ENCODE results near the gene M1AP.

Gene M1AP

DNA sequence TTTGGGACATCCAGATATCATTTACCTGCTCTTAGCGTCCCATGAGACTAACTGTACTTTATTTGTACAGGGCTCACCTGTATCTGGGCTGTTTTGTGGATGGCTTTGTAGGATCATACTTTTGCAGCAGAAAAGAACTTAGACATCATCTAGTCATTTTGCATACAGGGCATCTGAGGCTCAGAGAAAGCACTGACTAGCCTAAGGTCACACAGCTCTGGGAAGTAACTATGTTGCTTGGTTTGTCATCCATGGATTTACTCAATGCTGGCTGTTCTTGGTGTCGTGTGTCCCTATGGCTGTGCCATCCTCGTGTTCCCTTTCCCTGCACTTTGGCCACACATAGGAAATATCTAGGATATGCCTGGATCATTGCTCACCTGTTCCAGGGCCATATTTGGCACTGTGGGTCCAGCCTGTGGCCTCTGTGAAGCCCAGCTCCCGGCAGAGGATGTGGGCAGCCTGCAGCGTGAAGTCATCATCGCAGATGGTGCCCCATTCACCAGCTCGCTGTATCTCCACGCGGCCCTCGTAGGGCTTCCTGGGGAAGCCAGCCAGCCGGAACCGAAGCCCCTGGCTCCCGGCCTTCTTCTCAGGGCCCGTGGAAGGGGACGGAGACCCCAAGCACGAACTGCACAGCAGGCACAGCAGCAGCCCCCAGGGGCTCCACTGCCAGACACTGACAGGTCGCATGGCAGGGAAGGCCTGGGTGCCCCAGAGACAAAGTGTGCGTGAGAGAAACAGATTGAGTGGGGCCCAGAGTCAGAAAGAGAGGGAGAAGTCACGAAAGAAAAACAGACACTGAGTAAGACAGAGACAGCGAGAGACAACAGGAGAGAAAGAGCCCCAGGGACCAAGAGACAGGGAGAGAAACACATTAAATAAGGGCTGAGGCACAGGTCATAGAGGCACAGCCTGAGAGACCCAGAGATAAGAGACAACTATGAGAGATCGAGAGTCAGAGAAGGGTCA is 95.9 kb downstream of the M1AP start:
- in situ Hi-C loops (cut with MboI; ENCODE audit: low sequenced_read_pairs) = no loop called here

DNA sequence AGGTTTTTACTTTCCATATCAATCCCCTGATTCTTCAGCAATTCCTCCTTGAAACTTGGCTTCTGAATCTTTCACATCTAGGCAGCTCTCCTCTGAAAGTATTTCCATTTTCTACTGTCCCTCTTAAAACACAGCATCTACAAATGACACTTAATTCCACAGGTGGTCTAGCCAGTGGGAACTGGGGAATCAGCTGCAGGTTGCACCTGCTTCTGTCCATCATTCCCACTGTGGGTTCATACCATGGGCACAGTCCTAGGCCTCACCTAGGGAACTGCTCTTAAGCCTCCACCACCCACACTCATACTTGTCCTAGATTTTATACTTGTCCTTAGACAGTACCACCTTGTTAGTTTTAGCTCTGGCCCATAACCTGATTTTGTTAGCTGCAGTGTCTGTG is 96.6 kb downstream of the M1AP start:
- in situ Hi-C loops (cut with MboI; ENCODE audit: low sequenced_read_pairs) = no loop called here

DNA sequence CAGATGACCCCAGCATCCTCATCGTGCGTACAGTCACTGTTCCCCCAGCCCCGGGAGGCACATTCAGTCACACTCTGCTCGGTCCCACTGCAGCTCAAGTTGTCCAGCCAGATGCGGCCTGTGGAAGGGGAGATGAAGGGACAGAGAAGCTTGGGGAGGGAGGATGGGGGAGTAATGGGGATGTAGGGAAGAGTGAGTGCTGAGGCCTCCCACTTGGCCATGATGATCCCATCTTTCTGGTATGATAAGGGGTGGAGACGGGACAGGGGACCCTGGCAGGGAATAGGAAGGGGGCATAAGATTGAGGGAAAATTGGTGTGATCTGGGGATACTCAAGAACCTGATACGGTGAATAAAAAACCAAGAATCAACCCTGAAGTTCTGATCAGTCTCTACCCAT is 97.9 kb downstream of the M1AP start:
- in situ Hi-C loops (cut with MboI; ENCODE audit: low sequenced_read_pairs) = no loop called here

DNA sequence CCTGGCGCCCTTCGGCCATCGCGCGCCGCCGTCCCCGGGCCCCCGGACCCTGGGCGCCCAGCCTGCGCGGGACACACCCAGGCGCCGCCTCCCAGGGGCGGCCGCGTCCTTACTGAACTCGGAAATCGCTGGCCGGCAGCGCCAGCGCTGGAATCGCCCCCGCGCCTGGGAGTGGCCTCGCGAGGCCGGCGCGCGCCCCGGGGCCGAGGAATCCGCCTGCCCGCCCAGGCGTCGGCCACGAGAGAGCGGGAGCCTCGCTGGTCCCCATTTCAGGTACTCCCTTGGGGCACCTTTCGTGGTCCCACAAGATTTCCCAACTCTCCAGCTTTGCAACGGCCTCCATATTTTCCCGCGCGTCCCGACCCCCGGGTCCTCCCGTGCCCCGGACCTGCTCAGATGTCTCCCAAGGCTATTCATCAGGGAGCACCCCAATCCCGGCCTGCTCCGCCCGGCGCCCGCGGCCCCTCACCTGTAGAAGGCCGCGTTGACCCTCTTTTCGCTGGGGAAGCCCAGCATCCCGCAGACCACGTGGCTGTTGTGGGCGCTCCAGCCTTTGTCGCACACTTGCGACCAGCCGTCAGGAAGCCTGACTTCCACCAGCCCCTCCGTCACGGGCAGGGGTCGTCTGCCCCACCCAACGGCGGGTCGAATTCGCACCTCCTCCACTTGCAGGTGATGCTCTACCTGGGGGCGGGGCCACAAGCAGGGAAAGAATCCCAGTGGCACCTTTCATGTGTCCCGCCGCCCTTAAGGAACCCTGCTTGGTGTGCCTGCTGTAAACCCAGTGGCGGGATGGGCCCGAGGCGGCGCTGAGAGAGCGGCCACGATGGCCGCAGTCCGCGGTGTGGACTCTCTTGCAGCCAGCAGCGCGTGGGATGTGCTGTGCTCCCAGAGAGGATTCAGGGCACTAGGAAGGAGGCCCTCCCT is 99.0 kb downstream of the M1AP start:
- in situ Hi-C loops (cut with MboI; ENCODE audit: low sequenced_read_pairs) = no loop called here

DNA sequence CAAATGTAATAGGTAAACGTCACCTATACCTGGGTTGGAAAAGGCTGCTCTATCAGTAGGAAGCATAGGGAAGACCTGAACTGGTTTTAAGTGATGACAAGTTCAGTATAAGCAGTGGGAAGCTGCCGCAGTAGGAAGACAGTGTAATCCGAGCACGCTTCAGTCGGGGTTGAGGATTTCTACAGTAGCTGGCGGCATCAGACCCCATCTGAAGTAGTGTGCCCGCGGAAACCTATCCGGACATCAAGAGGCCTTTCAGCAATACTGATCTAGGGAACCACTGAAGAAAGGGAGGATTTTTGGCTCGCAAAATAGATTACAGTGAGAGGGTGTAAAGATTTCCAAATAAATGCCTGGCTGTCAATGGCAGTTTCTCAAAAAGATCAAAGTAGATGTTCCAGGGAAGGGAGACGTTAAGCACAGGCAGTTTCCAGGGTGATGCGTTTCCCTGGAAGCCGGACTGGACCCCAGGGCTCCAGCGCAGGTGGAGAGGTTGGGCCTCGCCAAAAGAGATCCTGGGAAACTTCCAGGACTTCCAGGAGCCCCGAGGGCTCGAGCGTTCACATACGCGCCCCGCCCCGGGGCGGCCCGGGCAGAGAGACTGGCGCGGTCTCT is 99.7 kb downstream of the M1AP start:
- in situ Hi-C loops (cut with MboI; ENCODE audit: low sequenced_read_pairs) = no loop called here

DNA sequence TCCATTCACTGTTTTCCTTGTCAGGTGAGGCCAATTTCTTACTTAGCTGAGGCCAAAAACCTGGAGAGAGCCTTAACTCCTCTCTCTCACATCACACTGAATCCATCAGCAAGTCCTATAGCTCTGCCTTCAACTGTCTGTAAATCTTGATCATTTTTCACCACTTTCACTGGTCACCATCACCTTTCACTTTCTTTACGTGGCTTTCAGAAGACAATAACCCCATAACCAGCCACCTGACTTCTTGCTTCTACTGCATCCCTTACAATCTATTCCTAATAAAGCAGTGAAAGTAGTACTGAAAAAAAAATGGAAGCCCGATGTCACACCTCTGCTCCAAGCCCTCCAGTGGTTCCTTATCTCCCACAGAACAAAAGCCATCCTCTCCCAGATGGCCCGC is 102.1 kb downstream of the M1AP start:
- in situ Hi-C loops (cut with MboI; ENCODE audit: low sequenced_read_pairs) = no loop called here

DNA sequence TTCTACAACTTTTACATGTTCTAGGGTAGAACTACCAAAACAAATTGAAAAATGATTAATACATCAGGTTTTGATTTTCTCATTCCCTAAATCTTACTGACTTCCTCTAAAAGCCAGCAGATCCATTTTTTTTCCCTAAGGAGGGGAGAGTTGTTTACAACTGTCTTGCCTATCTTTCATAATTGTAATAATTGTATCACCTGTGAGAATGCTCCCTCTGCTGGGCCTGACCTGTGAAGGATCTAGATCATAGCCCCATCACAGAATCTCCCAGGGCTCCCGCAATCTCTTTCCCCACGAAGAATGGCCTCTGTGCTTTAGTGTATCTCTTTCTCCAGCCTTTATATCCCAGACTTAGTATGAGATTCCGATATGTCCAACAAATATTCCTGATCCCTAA is 103.5 kb downstream of the M1AP start:
- in situ Hi-C loops (cut with MboI; ENCODE audit: low sequenced_read_pairs) = no loop called here

DNA sequence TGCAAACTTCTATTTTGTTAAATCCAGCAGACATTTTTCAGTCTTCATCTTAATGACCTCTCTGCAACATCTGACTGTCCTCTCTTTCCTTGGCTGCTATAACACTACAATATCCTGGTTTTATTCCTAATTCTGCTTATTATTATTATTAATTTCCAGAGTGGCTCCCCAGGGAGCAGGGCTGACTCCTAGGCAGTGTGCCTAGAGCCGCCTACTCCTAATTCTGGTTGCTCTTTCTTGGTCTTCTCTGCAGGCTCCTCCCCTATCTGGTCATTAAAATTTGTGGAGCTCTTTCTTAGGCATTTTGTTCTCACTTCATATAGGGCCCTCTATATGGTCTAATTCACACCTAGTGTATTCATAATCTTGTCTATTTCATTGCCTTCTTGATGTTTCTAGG is 105.2 kb downstream of the M1AP start:
- in situ Hi-C loops (cut with MboI; ENCODE audit: low sequenced_read_pairs) = no loop called here

DNA sequence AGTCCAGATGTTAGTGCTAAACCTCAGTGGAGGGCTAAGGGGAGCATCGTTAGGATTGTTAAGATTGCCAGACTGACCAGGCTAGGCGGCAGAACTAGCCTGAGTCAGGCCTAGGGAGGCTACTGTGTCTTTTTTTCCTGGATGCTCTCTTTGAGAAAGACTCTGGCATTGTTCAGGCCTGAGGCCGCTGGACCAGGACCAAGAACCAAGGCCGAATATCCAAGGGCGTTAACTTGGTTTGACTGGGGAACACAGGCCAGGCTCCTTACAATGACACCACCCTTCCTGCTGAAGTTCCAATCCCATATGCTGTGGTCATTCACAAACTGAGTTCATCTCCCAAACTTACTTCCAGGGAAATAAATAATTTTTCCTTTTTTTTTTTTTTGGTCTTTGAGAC is 107.8 kb downstream of the M1AP start:
- in situ Hi-C loops (cut with MboI; ENCODE audit: low sequenced_read_pairs) = no loop called here

DNA sequence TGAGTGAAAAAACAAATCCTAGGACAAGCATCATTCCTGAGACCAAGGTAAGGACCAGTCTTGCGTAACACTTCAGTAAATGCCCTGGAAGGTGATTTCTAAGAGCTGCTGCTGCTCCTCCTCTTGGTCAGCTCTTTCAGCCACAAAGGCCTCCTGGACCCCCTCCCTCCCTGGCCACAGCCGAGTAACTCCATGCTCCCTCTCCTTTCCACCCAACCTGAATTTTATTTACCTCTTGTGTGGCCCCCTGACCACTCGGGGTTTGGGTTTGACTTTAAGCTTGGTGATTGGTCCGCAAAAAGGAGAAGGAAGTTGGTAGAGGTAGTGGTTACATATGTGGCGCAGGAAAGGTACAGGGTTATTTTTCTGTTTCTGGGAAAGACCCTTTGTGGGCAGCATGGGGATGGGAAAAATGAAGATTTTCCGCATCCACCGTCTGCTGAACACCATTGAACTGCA is 109.2 kb downstream of the M1AP start:
- in situ Hi-C loops (cut with MboI; ENCODE audit: low sequenced_read_pairs) = no loop called here

DNA sequence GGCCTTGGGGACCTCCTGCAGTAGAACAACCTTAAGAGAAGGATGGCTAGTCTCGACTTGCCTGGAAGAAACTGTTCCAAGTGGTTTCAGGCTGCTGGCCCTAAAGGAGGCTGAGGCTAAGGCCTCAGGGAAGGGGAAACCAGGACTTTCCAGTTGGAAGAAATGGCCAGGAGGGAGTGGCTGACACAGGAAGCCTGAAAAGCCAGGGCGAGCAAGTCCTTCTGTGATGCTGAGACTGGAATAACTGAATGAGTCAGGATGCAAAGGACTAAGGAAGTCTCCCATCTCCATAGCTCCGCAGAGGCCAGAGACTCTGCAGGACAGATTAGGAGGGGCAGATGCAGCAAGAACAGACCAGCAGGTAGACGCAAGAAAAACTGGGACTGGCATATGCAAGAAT is 111.0 kb downstream of the M1AP start:
- in situ Hi-C loops (cut with MboI; ENCODE audit: low sequenced_read_pairs) = no loop called here

DNA sequence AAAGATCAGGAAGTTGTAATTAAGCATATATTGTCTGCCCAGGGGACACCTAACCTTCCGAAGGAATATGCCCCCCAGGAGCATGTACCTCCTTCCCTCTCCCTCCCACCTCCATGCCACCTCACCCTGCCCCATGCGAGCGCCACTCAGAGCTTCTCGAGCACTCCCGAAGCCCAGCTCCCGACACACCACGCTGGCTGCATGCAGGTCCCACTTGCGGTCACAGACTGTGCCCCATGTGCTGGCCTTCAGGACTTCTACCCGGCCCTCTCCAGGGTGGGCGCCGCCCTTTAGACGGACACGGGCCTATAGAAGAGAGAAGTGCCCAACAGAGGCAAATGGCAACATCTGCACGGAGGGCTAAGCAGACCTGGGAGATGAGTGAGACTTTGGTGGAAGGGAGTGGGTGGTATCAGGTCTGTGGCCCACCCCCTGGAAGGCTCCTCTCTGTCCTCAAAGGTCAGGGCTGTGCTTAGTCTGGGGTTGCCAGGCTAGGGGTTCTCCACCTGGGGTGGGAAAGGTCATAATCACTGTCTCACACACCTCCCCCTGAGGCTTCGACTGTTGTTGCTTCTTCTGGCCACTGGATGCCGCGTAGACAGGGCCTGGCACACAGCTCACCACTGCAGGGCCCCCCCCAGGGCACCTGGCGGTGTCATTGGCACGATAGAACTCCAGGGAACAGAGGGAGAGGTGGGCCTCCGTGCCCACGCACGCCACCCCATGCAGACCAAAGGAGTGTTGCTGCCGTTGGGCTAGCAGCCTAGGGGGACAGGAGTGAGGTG is 111.8 kb downstream of the M1AP start:
- in situ Hi-C loops (cut with MboI; ENCODE audit: low sequenced_read_pairs) = no loop called here

DNA sequence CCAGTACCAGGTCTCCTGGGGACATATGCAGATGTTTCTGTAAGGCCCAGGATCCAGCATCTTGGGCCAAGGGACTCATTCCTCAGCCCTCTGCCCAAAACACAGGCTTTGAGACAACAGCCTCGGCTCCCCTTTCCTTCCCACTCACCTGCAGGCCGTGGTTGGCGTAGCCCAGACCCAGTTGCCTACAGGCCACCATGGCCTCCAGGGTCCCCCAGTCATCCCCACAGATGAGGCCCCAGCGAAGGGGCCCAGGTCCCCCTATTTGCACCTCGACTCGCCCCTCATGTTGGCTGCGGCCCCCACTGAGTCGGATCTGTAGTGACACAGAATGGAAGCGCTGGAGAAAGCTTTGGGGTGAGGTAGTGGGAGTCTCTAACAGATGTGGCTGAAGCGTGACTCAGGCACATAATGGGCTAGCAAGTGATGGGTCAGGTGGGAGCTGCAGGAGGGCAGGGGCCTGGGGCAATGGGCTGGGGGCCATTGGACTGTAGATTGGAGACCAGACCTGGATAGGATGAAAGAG is 112.6 kb downstream of the M1AP start:
- in situ Hi-C loops (cut with MboI; ENCODE audit: low sequenced_read_pairs) = no loop called here

DNA sequence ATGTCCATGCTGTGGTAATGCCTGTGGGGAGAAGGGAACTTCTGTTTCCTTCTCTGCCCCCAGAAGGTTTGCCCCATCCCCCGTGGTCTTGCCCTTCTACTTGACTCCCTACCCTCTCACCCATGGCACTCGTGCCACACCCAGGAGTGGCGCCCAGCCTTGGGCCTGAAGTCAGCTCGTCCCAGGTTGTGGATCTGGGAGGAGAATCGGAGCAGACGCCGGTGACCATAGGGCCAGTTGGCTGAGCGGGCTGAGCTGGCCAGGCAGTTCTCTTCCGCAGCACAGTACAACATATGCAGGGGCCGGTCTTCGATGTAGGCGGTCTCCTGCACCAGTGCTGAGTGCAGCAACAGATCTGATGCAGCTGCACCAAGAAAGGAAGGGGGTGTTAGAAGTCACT is 113.7 kb downstream of the M1AP start:
- in situ Hi-C loops (cut with MboI; ENCODE audit: low sequenced_read_pairs) = no loop called here

DNA sequence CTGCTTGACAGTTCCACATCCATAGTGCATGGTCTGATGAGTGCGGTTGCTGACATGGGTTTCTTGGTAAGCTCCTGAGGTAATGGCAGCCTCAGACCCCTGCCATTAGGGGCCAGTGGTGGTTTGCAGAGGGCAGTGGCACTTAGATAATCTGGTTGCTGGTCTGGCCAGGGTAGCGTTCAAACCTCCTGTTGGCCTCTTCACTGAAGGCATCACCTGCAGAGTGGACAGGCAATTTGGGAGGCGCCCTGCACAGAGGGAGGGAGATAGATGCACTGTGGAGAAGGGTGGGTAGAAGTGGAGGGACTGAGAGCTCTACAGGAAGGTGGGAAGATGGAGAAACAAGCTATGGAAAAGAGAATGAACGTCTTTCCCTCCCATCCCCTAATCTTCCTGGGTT is 114.7 kb downstream of the M1AP start:
- in situ Hi-C loops (cut with MboI; ENCODE audit: low sequenced_read_pairs) = no loop called here

DNA sequence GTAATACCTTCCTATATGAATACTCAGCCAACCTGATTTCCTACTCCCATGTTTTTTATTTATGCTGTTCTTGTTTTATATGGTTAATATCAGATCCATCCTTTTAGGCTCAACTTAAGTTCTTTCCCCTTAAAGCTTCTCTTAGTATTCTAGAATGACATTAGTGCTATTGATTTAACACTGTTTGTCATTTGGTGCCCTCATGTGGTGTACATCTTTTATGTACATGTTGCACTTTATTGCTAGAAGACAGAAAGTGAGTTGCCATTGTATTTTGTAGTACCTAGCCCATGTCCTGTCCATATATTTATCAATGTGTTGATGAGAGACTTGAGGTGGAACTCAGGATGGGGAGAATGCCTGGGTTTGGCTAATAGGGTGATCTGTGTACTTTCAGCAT is 115.9 kb downstream of the M1AP start:
- in situ Hi-C loops (cut with MboI; ENCODE audit: low sequenced_read_pairs) = no loop called here

DNA sequence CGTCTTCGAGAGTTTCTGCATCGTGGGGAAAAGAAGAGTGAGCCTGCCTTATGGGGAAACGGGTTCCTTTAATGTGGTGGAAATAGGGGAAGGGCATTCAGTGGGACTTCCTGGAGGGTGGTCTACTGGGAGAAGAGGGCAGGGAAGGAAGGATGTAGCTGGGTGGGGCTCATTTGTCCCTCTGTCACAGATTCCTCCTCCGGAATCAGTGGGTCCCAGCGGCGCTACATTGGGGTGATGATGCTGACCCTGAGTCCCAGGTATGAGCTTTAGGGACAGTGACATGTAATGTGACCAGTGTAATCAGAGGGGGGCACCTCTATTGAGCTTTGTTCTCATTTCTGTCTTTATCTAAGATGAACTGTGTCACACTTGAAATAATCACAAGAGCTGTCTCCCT is 116.5 kb downstream of the M1AP start:
- in situ Hi-C loops (cut with MboI; ENCODE audit: low sequenced_read_pairs) = no loop called here

DNA sequence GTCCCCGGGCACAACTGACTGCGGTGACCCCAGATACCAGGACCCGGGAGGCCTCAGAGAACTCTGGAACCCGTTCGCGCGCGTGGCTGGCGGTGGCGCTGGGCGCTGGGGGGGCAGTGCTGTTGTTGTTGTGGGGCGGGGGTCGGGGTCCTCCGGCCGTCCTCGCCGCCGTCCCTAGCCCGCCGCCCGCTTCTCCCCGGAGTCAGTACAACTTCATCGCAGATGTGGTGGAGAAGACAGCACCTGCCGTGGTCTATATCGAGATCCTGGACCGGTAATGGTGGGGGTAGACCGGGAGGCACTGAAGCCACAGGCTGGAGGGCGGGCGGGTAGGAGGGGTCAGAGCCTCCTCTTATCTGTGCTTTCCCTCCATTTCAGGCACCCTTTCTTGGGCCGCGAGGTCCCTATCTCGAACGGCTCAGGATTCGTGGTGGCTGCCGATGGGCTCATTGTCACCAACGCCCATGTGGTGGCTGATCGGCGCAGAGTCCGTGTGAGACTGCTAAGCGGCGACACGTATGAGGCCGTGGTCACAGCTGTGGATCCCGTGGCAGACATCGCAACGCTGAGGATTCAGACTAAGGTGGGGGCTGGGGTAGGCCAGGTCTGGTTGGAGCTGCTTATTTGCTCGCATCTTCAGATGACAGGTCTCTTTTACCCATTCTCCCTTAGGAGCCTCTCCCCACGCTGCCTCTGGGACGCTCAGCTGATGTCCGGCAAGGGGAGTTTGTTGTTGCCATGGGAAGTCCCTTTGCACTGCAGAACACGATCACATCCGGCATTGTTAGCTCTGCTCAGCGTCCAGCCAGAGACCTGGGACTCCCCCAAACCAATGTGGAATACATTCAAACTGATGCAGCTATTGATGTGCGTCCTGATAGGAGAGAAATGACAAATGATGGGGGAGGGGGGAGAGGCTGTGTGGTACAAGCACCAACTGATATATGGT is 117.6 kb downstream of the M1AP start:
- in situ Hi-C loops (cut with MboI; ENCODE audit: low sequenced_read_pairs) = no loop called here

Measured in HL-60/S4 treated with retinoic acid at 250 ng/mL for 4 days and 3 days (cell line).